ENCODE data around the gene CFAP221. TPM values are rescaled to one million over a fixed set of nuclear protein-coding genes. Genes with fewer than 3 reads are reported as not detected.

Gene CFAP221
- total RNA-seq, 1 donor from 2014 or later = 0.61 TPM

DNA sequence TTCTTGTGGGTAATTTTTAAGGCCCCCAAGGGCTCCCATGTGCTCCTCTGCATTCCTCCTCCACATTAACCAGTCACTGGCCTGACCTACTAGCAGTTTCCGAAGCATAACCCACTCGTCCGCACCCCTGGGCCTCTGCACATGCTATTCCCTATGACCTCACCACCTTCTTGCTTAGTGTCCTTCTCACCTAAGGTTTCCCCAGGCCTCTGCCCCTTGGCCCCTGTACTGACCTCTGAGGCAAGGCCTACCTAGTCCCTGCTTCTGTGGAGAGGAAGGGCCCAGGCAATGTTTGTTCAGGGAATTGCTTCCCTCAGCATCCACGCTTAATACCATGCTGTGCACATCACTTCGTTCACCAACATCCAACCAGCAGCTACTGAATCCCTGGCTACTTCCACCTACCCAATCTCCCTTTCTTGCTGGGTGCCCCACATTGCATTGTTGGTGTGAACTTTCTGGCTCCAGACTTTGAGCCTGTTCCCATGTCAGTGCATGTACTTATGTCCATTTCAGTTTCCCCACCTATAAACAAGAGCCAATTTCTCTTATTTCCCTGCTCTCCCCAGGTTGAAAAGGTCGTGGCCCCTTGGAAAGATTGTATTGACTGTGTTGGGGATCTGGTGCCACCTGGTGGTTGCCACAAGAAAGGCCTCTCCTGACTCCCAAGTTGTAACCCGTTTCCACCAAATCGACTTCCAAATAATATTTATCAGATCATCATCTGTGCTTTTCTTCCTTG is 115.5 kb downstream of the CFAP221 start:
- Histone ChIP-seq H3K9ac (ENCODE audit: low read length) (no peak overlapping the region), H3K79me2 (ENCODE audit: insufficient read depth, low read length) (no peaks in the 10 kb centered on the region), H3K27ac (ENCODE audit: low read depth, low read length) (no peak overlapping the region), H3K4me2 (ENCODE audit: low read length) (no peak overlapping the region), H3K27me3 (ENCODE audit: insufficient read depth, low read length) (no peaks in the 10 kb centered on the region), H4K20me1 (ENCODE audit: insufficient read depth, low read length) (no peaks in the 10 kb centered on the region), H3K4me3 (ENCODE audit: insufficient read depth, low read depth, low read length) (no peak overlapping the region), H3K4me1 (ENCODE audit: insufficient read depth, low read length) (no peaks in the 10 kb centered on the region), H2AFZ (ENCODE audit: low read depth, low read length) (no peak overlapping the region), H3K36me3 (ENCODE audit: insufficient read depth, low read length) (no peaks in the 10 kb centered on the region), H3K9me3 (ENCODE audit: insufficient read depth, low read depth, low read length) (no peaks in the 10 kb centered on the region)
- Mint-ChIP-seq H3K36me3 (ENCODE audit: low read depth, unreplicated experiment) (no peaks in the 10 kb centered on the region), H3K9me3 (ENCODE audit: unreplicated experiment) (peaks cover 10% of the 10 kb centered on the region), H3K4me3 (ENCODE audit: unreplicated experiment) (no peak overlapping the region), H3K4me1 (ENCODE audit: low read depth, unreplicated experiment) (no peaks in the 10 kb centered on the region), H3K27me3 (ENCODE audit: low read depth, unreplicated experiment) (peaks cover 17% of the 10 kb centered on the region), H3K27ac (ENCODE audit: unreplicated experiment) (no peak overlapping the region)
- FAIRE-seq (no peak), DNase-seq (ENCODE audit: low read depth) (no peak)
- TF ChIP-seq EZH2 (IDR thresholded peaks at IDR 0.05; ENCODE audit: insufficient read depth, low read length) = no peak
- TF ChIP-seq, protein P1, sequence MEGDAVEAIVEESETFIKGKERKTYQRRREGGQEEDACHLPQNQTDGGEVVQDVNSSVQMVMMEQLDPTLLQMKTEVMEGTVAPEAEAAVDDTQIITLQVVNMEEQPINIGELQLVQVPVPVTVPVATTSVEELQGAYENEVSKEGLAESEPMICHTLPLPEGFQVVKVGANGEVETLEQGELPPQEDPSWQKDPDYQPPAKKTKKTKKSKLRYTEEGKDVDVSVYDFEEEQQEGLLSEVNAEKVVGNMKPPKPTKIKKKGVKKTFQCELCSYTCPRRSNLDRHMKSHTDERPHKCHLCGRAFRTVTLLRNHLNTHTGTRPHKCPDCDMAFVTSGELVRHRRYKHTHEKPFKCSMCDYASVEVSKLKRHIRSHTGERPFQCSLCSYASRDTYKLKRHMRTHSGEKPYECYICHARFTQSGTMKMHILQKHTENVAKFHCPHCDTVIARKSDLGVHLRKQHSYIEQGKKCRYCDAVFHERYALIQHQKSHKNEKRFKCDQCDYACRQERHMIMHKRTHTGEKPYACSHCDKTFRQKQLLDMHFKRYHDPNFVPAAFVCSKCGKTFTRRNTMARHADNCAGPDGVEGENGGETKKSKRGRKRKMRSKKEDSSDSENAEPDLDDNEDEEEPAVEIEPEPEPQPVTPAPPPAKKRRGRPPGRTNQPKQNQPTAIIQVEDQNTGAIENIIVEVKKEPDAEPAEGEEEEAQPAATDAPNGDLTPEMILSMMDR (IDR thresholded peaks at IDR 0.05; ENCODE audit: insufficient read depth, low read depth, low read length) = peak; percentile 94

DNA sequence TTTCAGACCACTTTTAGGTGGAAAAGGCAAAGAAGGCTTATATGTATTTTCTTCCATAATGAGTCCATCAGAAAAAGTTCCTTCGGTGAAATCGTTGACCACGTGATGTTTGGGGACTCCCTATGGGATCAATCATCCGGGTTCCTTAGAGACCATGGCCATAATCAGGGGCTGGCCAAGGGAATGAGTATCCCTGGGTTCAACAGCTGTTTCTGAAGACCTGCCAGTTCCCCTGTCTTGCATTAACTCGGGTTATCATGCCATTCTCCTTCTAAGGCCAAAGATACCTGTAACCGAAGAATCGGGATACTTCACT is 116.1 kb downstream of the CFAP221 start:
- DNase-seq (ENCODE audit: low read depth) (no peak), FAIRE-seq (no peak)
- Histone ChIP-seq H3K4me1 (ENCODE audit: insufficient read depth, low read length) (no peaks in the 10 kb centered on the region), H3K9me3 (ENCODE audit: insufficient read depth, low read depth, low read length) (no peaks in the 10 kb centered on the region), H4K20me1 (ENCODE audit: insufficient read depth, low read length) (no peaks in the 10 kb centered on the region), H3K27ac (ENCODE audit: low read depth, low read length) (no peak overlapping the region), H3K4me2 (ENCODE audit: low read length) (no peak overlapping the region), H2AFZ (ENCODE audit: low read depth, low read length) (no peak overlapping the region), H3K36me3 (ENCODE audit: insufficient read depth, low read length) (no peaks in the 10 kb centered on the region), H3K79me2 (ENCODE audit: insufficient read depth, low read length) (no peaks in the 10 kb centered on the region), H3K4me3 (ENCODE audit: insufficient read depth, low read depth, low read length) (no peak overlapping the region), H3K9ac (ENCODE audit: low read length) (no peak overlapping the region), H3K27me3 (ENCODE audit: insufficient read depth, low read length) (no peaks in the 10 kb centered on the region)
- Mint-ChIP-seq H3K27me3 (ENCODE audit: low read depth, unreplicated experiment) (peaks cover 14% of the 10 kb centered on the region), H3K4me3 (ENCODE audit: unreplicated experiment) (no peak overlapping the region), H3K4me1 (ENCODE audit: low read depth, unreplicated experiment) (no peaks in the 10 kb centered on the region), H3K9me3 (ENCODE audit: unreplicated experiment) (peaks cover 11% of the 10 kb centered on the region), H3K27ac (ENCODE audit: unreplicated experiment) (no peak overlapping the region), H3K36me3 (ENCODE audit: low read depth, unreplicated experiment) (no peaks in the 10 kb centered on the region)
- TF ChIP-seq EZH2 (IDR thresholded peaks at IDR 0.05; ENCODE audit: insufficient read depth, low read length) = no peak
- TF ChIP-seq, protein P1 (IDR thresholded peaks at IDR 0.05; ENCODE audit: insufficient read depth, low read depth, low read length) = no peak

DNA sequence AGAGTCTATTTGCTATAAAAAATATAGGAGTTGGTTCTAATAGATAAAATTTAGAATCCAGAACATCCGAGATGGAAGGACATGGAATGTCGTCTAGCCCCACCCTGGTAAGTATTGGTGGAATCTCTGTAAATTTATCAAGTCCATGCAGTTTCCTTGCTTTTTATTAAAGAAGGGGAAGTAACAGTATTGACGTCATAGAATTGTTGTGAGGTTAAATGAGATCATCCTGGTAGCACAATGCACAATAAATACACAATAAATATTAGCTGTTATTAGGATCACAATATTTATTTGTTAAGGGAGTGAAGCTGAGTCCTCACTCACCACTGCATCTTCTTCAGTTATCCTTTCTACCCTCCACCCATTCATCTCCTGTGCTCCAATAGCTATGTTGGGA is 118.0 kb downstream of the CFAP221 start:
- H3K36me3 Mint-ChIP-seq (ENCODE audit: low read depth, unreplicated experiment) = no peaks in the 10 kb centered on the region
- H3K27me3 ChIP-seq (ENCODE audit: insufficient read depth, low read length) = no peaks in the 10 kb centered on the region

More for the DNA sequence above, 118.0 kb downstream of the CFAP221 start:
- Histone ChIP-seq H4K20me1 (ENCODE audit: insufficient read depth, low read length) (no peaks in the 10 kb centered on the region), H2AFZ (ENCODE audit: low read depth, low read length) (no peak overlapping the region), H3K4me3 (ENCODE audit: insufficient read depth, low read depth, low read length) (no peak overlapping the region), H3K4me2 (ENCODE audit: low read length) (no peak overlapping the region), H3K79me2 (ENCODE audit: insufficient read depth, low read length) (no peaks in the 10 kb centered on the region), H3K9me3 (ENCODE audit: insufficient read depth, low read depth, low read length) (no peaks in the 10 kb centered on the region), H3K36me3 (ENCODE audit: insufficient read depth, low read length) (no peaks in the 10 kb centered on the region), H3K9ac (ENCODE audit: low read length) (no peak overlapping the region), H3K27ac (ENCODE audit: low read depth, low read length) (no peak overlapping the region), H3K4me1 (ENCODE audit: insufficient read depth, low read length) (no peaks in the 10 kb centered on the region)
- no peaks in the 10 kb centered on the region for H3K4me1 Mint-ChIP-seq (ENCODE audit: low read depth, unreplicated experiment)
- no peak overlapping the region for H3K27ac Mint-ChIP-seq (ENCODE audit: unreplicated experiment)
- peaks cover 9% of the 10 kb centered on the region for H3K9me3 Mint-ChIP-seq (ENCODE audit: unreplicated experiment)
- no peak overlapping the region for H3K4me3 Mint-ChIP-seq (ENCODE audit: unreplicated experiment)
- FAIRE-seq (no peak), DNase-seq (ENCODE audit: low read depth) (no peak)
- H3K27me3 Mint-ChIP-seq (ENCODE audit: low read depth, unreplicated experiment) = peaks cover 5% of the 10 kb centered on the region
- no peak for TF ChIP-seq EZH2 (IDR thresholded peaks at IDR 0.05; ENCODE audit: insufficient read depth, low read length)
- TF ChIP-seq, protein P1 (IDR thresholded peaks at IDR 0.05; ENCODE audit: insufficient read depth, low read depth, low read length) = no peak

Measured in astrocyte (in vitro differentiated cells and primary cell).